ENCODE results near the gene WDFY2. TPM values are rescaled to one million over a fixed set of nuclear protein-coding genes. Genes with fewer than 3 reads are reported as not detected.

WDFY2 gene
- total and polyA plus RNA-seq, 10 of the 15 experiments (the other 5 are each of a cell fraction or from before 2014, with no cell fraction given): 2.1 to 13.0 (median 8.1) TPM

DNA sequence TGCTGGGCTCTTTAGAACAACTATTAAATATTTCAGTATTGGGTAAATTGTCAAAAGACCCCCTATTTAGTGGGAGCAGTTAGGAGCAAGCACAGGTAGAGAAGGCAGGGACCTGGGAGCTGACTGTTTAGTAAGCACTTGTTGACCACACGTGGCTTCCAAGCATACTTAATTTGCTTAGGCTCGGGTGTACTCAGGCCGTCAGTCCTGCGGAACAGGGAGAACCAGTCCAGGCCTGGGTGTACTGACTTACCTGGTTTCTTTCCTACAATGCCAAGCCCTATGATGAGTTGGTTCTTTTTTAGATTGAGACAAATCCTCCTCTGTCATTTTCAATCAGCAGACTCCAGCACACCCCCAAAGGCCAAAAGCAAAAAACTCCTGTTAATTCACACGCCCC, 90.0 kb downstream of the WDFY2 start (continued):
- TF ChIP-seq, protein P1, sequence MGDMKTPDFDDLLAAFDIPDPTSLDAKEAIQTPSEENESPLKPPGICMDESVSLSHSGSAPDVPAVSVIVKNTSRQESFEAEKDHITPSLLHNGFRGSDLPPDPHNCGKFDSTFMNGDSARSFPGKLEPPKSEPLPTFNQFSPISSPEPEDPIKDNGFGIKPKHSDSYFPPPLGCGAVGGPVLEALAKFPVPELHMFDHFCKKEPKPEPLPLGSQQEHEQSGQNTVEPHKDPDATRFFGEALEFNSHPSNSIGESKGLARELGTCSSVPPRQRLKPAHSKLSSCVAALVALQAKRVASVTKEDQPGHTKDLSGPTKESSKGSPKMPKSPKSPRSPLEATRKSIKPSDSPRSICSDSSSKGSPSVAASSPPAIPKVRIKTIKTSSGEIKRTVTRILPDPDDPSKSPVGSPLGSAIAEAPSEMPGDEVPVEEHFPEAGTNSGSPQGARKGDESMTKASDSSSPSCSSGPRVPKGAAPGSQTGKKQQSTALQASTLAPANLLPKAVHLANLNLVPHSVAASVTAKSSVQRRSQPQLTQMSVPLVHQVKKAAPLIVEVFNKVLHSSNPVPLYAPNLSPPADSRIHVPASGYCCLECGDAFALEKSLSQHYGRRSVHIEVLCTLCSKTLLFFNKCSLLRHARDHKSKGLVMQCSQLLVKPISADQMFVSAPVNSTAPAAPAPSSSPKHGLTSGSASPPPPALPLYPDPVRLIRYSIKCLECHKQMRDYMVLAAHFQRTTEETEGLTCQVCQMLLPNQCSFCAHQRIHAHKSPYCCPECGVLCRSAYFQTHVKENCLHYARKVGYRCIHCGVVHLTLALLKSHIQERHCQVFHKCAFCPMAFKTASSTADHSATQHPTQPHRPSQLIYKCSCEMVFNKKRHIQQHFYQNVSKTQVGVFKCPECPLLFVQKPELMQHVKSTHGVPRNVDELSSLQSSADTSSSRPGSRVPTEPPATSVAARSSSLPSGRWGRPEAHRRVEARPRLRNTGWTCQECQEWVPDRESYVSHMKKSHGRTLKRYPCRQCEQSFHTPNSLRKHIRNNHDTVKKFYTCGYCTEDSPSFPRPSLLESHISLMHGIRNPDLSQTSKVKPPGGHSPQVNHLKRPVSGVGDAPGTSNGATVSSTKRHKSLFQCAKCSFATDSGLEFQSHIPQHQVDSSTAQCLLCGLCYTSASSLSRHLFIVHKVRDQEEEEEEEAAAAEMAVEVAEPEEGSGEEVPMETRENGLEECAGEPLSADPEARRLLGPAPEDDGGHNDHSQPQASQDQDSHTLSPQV (IDR thresholded peaks at IDR 0.05): no peak
- no peak for TF ChIP-seq ZNF274 (IDR thresholded peaks at IDR 0.05; ENCODE audit: insufficient read depth, insufficient read length)

DNA sequence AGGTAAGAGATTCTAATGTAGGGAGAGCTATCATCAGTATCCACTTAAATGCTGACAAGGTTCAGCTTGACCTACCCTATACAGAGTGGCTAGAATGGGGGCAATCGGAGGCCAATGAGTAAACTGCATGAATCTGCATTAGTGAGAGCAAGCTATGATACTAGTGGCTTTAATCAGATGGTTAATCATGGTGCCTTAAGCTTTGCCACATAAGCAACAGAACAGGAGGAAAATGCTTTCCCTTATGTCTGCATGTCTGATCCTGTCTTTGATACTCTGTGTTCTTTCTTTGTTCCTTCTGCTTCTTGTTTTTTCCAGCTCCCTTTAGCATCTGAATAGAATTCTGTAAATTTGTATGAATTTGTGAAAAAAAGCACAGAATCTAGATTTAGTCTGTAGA, 91.1 kb downstream of the WDFY2 start:
- WGBS (ENCODE audit: insufficient coverage, insufficient replicate concordance, low lambda C conversion rate, missing lambda C conversion rate): 58% methylated on average over 1 of the region's 1 CpG
- ChIA-PET RAD21 (ENCODE audit: unreplicated experiment) (interaction anchor here (1.1 to 1.3 kb wide), 2 partner anchors 11 to 14 kb away, joined by 3 to 4 read pairs; no protein-coding TSS in a partner anchor), POLR2A (no interaction called here), CTCF (interaction anchor here (0.5 to 1.5 kb wide), 3 partner anchors 11 to 1033 kb away, joined by 3 to 5 read pairs (median 3); no protein-coding TSS in a partner anchor), SMC1A (ENCODE audit: uncharacterized antibody, unreplicated experiment) (interaction anchor here (1.2 kb wide), 1 partner anchor 73 kb away, joined by 3 read pairs; no protein-coding TSS in a partner anchor)
- intact Hi-C loops (cut with micrococcal nuclease; ENCODE audit: unreplicated experiment): no loop called here
- BruUV-seq (replicated peaks): no TSS peak
- Histone ChIP-seq H3K27me3 (replicated peaks in 1 of 2; ENCODE audit: control insufficient read depth in 2 of 2, insufficient read depth in 2 of 2, low read length in 1 of 2) (no peaks in the 10 kb centered on the region), H3K4me1 (ENCODE audit: control insufficient read depth, insufficient read depth, low read length) (no peaks in the 10 kb centered on the region), H3K9ac (ENCODE audit: control insufficient read depth, insufficient read depth, low read length) (no peak overlapping the region), H3K4me3 (no peak overlapping the region), H4K20me1 (ENCODE audit: control insufficient read depth, insufficient read depth) (no peaks in the 10 kb centered on the region), H3K79me2 (ENCODE audit: control insufficient read depth, insufficient read depth, low read length) (no peaks in the 10 kb centered on the region; the same call in 1 of the 2 replicates), H3K36me3 (ENCODE audit: control insufficient read depth in 2 of 2, insufficient read depth in 2 of 2, low read length in 1 of 2) (no peaks in the 10 kb centered on the region), H3K27ac (ENCODE audit: control insufficient read depth, insufficient read depth) (no peak overlapping the region), H2AFZ (ENCODE audit: control insufficient read depth, low read depth, low read length) (no peak overlapping the region), H3K9me3 (replicated peaks; ENCODE audit: control insufficient read depth, insufficient read depth, low read length) (peaks cover 2% of the 10 kb centered on the region; the same call in 1 of the 3 replicates), H3K4me2 (ENCODE audit: control insufficient read depth, insufficient read depth) (no peak overlapping the region)
- in situ Hi-C loops (cut with MboI): no loop called here
- ATAC-seq (no peak), FAIRE-seq (no peak), DNase-seq (ENCODE audit: low read depth, low spot score) (no peak)
- no peak for TF ChIP-seq TCF12 (IDR thresholded peaks at IDR 0.05; ENCODE audit: low read depth, low read length)

Measured in GM12878 (cell line).